Measurements from ENCODE around the gene CCDC102A.

DNA sequence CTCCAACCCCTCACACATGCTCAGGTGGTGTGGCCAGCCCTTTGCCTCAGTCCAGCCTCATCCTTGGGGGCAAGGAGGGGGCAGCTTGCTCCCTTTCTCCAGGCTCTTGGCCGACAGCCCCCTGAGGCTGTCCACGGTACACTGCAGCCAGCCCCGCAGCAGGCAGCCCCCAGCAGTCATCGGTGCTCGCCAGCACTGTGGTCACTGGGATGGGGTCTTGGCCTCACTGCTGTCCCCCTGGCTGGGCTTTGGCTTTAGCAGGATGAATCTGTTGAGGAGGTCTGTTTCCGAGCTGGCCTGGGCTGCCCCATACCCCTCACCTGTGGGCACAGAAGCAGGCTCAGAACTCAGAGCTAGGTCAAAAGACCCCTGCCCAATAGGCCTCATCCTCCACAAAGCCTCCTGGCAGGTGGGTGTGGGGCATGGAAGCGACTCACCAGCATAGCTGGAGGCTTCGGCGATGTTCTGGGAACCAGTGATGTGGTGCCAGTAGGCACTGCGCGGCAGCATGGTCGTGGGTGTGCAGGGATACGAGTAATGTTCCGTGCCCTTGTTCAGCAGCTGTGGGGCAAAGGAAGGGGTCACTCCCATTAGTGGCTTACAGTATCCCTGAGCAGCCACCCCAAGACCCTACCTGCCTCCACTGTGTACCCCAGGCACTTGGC is 63.1 kb downstream of the CCDC102A start:
- no peak for TF ChIP-seq CTCF (IDR thresholded peaks at IDR 0.05)
- TF ChIP-seq EP300 (IDR thresholded peaks at IDR 0.05): no peak
- TF ChIP-seq POLR2AphosphoS5 (IDR thresholded peaks at IDR 0.05): no peak

Measured in gastroesophageal sphincter (tissue), 3 donors.